ENCODE results near the gene OVOL1. TPM values are rescaled to one million over a fixed set of nuclear protein-coding genes. Genes with fewer than 3 reads are reported as not detected.
A peak's percentile ranks its signal among the peaks of the same experiment; 100 is the strongest.

Gene OVOL1
- total RNA-seq, 1 donor from 2014 or later = 7.7 TPM

GRCh38 chr11:65802841-65803240, 16.0 kb downstream of the OVOL1 start:
- no peak overlapping the region for H3K4me3 Mint-ChIP-seq
- H3K9me3 Mint-ChIP-seq = no peaks in the 10 kb centered on the region
- H3K4me1 Mint-ChIP-seq (ENCODE audit: unreplicated experiment) = no peaks in the 10 kb centered on the region
- no peak for TF ChIP-seq CTCF (conservative IDR thresholded peaks at IDR 0.05)
- no peaks in the 10 kb centered on the region for H3K36me3 Mint-ChIP-seq
- H3K27ac Mint-ChIP-seq = no peak overlapping the region
- no peak for DNase-seq (ENCODE audit: extremely low spot score, unreplicated experiment)
- H3K27me3 Mint-ChIP-seq = peaks cover 16% of the 10 kb centered on the region

DNA sequence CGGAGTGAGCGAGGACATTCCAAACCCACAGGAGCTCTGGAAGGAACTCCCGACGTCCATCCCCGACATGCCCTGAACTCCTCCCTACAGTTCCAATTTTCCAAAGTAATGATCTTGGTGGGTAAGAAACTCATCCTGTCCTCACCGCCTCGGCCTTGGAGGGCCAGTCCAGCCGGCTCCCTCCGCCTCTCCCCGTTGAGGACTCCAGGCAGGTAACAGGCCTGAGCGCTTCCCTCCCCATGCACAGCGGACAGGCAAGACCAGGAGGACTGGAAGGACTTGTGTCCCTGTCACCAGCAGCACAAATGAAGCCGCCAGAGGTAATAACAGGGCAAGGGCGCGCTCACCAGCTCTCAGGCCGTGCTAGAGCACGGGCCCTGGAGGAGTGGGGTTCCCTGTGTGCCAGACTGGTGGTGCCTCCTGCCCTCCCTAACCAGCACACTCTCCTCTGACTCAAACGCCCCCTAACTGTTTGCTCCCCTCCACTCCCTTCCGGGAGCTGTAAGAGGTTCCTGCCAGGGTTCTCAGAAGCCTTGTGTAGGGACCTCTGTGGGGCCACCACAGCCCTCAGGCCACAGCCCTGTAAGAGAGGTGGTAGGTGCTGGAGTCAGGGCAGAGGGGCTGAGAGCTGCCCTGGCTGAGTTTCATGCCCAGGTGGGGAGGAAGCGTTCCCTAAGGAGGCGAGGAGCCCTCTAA, 17.1 kb downstream of the OVOL1 start:
- no peaks in the 10 kb centered on the region for H3K36me3 Mint-ChIP-seq
- peaks cover 16% of the 10 kb centered on the region for H3K27me3 Mint-ChIP-seq
- H3K4me3 Mint-ChIP-seq = no peak overlapping the region
- H3K4me1 Mint-ChIP-seq (ENCODE audit: unreplicated experiment) = no peaks in the 10 kb centered on the region
- TF ChIP-seq CTCF (conservative IDR thresholded peaks at IDR 0.05) = no peak
- no peak for DNase-seq (ENCODE audit: extremely low spot score, unreplicated experiment)
- no peaks in the 10 kb centered on the region for H3K9me3 Mint-ChIP-seq
- peak overlapping the region; percentile 50 for H3K27ac Mint-ChIP-seq

DNA sequence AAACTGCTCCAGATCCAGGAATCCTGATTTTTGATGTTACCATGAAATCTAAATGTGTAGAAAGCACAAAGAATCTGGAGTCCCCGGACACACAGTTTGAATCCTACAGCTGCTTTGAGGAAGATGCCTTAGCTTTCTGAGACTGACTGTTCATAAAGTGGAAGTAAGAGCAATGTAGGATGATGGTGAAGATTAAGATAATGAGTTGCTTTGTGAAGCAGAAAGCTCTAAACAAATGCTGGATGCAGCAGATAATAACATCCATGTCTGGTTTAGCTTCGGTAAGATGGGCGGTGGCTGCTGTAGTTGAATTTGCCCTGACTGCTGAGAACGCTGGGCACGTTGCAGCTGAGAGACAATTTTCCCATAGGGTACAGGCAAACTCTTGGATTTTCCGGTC, 20.1 kb downstream of the OVOL1 start:
- no peak for TF ChIP-seq CTCF (conservative IDR thresholded peaks at IDR 0.05)

DNA sequence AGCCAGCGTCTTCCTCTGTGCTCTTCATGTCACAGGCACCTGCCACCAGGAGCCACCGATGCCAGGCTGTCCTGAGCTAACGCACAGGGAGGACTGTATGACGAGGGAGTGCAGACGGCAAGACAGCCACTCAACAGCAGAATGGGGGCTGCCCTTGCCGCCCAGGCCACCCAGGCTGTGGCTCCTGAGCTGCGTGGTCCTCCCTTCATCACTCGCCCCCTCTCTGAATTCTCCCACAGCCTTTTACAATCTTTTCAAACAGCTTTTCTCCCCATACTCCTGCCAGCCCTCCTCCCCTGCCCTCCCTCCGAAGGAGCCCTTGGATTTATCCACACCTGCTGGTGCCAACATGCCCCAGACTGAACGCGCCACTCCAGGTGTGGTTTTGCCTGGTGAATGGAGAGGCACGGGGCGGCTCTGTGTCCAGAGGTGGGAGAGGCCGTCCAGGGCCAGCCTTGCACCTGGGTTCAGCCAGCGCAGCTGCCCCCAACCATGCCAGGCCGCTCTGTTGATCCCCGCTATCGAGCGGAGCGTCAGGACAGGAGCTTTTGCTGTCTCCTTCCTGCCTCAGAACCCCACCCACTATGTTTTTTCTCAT, 22.0 kb downstream of the OVOL1 start:
- Mint-ChIP-seq H3K4me3 (no peak overlapping the region), H3K27ac (no peak overlapping the region), H3K9me3 (no peaks in the 10 kb centered on the region), H3K4me1 (ENCODE audit: unreplicated experiment) (peaks cover 7% of the 10 kb centered on the region), H3K36me3 (no peaks in the 10 kb centered on the region), H3K27me3 (peaks cover 5% of the 10 kb centered on the region)
- no peak for TF ChIP-seq CTCF (conservative IDR thresholded peaks at IDR 0.05)
- DNase-seq (ENCODE audit: extremely low spot score, unreplicated experiment) = no peak

More for the DNA sequence above, 20.1 kb downstream of the OVOL1 start:
- Mint-ChIP-seq H3K4me3 (no peak overlapping the region), H3K27ac (no peak overlapping the region), H3K9me3 (no peaks in the 10 kb centered on the region), H3K27me3 (peaks cover 16% of the 10 kb centered on the region), H3K36me3 (no peaks in the 10 kb centered on the region), H3K4me1 (ENCODE audit: unreplicated experiment) (peaks cover 5% of the 10 kb centered on the region)
- no peak for DNase-seq (ENCODE audit: extremely low spot score, unreplicated experiment)

DNA sequence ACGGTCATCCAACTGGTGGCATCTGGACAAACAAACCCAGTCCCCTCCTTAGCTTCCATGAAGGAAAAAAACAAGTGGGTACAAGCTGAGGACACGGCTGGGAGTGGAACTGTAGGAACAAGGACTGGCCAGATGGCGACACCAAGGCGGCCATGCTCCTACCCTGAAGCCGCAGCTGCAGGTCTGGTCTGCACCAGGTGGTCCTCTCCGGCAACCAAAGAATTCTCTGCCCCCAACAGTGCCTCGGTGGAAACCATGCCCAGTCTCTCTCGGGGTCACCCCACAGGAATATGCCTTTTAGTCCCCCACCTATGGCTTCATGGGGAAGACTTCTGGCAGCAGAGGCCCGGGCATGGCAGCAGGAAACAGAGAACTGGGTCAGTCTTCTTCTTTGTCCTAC, 22.6 kb downstream of the OVOL1 start:
- Mint-ChIP-seq H3K4me1 (ENCODE audit: unreplicated experiment) (peaks cover 13% of the 10 kb centered on the region), H3K27me3 (no peaks in the 10 kb centered on the region), H3K36me3 (no peaks in the 10 kb centered on the region), H3K4me3 (no peak overlapping the region), H3K27ac (no peak overlapping the region), H3K9me3 (no peaks in the 10 kb centered on the region)
- no peak for TF ChIP-seq CTCF (conservative IDR thresholded peaks at IDR 0.05)
- DNase-seq (ENCODE audit: extremely low spot score, unreplicated experiment) = no peak

All from type B pancreatic cell (in vitro differentiated cells).